ENCODE measurements around the gene ZNF841.

The ZNF841 gene

GRCh38 chr19:52095172-52096014, at the start of gene ZNF841:
TSS of gene ZNF841 (minus strand) at chr19:52095765. CDS start at chr19:52084801, 10,964 bp downstream.
- Mint-ChIP-seq H3K4me3 (peak within 1 kb of the TSS; percentile 96), H3K36me3 (peaks cover 49% of the 10 kb centered on the region), H3K4me1 (peaks cover 37% of the 10 kb centered on the region), H3K27ac (peak within 1 kb of the TSS; percentile 99), H3K9me3 (peaks cover 26% of the 10 kb centered on the region)
- peak; percentile 75 to 92 for DNase-seq (ENCODE audit: low spot score in 2 of 2)
- ATAC-seq = peak; percentile 98

- no peak for ATAC-seq
- no peaks in the 10 kb centered on the region for H3K9me3 Mint-ChIP-seq
- no peak overlapping the region for H3K27ac Mint-ChIP-seq
- DNase-seq (ENCODE audit: low spot score in 2 of 2) = no peak
- peaks cover 6% of the 10 kb centered on the region for H3K36me3 Mint-ChIP-seq
- H3K4me3 Mint-ChIP-seq = no peak overlapping the region
- H3K4me1 Mint-ChIP-seq = peaks cover 22% of the 10 kb centered on the region
Observed at GRCh38 chr19:52142001-52142595, 46.5 kb upstream of the ZNF841 start.

- H3K36me3 Mint-ChIP-seq = peaks cover 6% of the 10 kb centered on the region
- DNase-seq (ENCODE audit: low spot score in 2 of 2) = no peak
- H3K27ac Mint-ChIP-seq = peak overlapping the region; percentile 40
- H3K9me3 Mint-ChIP-seq = no peaks in the 10 kb centered on the region
- no peak for ATAC-seq
- H3K4me1 Mint-ChIP-seq = peaks cover 22% of the 10 kb centered on the region
- H3K4me3 Mint-ChIP-seq = no peak overlapping the region
Observed at GRCh38 chr19:52141203-52141602, 45.6 kb upstream of the ZNF841 start.

DNA sequence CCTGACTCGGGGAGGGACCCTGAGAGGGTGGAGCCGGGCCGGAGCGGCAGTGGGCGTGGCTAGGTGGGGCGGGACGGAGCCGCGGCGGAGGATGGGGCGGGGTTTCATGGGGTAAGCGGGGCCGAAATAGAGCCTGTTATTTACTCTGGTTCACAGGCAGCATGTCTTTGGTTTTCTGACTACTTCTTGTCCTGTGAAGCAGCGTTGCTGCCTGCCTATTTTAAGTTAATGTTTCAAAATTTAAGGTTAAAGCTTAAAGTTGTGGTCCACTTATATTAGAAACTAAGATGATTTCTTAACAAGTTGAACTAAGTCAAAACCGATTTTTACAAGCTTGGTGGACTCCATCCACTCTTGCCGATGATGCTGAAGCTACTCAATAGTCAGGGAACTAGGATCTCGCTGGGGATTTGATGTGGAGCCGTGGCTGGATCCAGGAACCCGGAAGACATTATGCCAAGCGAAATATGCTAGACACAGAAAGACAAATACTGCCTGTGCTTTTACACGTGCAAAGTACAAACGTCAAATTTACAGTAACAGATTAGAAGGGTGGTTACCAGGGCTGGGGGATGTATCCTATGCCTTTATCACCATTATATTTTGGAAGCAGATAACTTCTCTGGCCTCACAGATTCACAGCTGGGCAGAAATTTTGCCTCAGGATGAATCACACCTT, 44.6 kb upstream of the ZNF841 start:
- Mint-ChIP-seq H3K4me3 (peak overlapping the region; percentile 98), H3K36me3 (peaks cover 6% of the 10 kb centered on the region), H3K27ac (peak overlapping the region; percentile 95), H3K4me1 (peaks cover 26% of the 10 kb centered on the region), H3K9me3 (no peaks in the 10 kb centered on the region)
- DNase-seq (ENCODE audit: low spot score in 2 of 2) (peak in 1 of 2 donors; percentile 97), ATAC-seq (peak; percentile 96)

- Mint-ChIP-seq H3K27ac (peak within 1 kb of the TSS; percentile 95), H3K4me1 (peaks cover 30% of the 10 kb centered on the region), H3K36me3 (peaks cover 6% of the 10 kb centered on the region), H3K4me3 (peak within 1 kb of the TSS; percentile 98), H3K9me3 (no peaks in the 10 kb centered on the region)
- DNase-seq (ENCODE audit: low spot score in 2 of 2) (peak; percentile 67 to 98), ATAC-seq (peak; percentile 93)
Observed at GRCh38 chr19:52139252-52140031, 43.9 kb upstream of the ZNF841 start, which contains the start of gene ZNF616. TSS of gene ZNF616 (minus strand) at chr19:52139938. CDS start at chr19:52130512, 9,426 bp downstream.

GRCh38 chr19:52138983-52139251, 43.4 kb upstream of the ZNF841 start:
- no peak for ATAC-seq
- peak overlapping the region; percentile 95 for H3K27ac Mint-ChIP-seq
- peaks cover 30% of the 10 kb centered on the region for H3K4me1 Mint-ChIP-seq
- peak overlapping the region; percentile 98 for H3K4me3 Mint-ChIP-seq
- no peak for DNase-seq (ENCODE audit: low spot score in 2 of 2)
- H3K36me3 Mint-ChIP-seq = peaks cover 6% of the 10 kb centered on the region
- H3K9me3 Mint-ChIP-seq = no peaks in the 10 kb centered on the region

DNA sequence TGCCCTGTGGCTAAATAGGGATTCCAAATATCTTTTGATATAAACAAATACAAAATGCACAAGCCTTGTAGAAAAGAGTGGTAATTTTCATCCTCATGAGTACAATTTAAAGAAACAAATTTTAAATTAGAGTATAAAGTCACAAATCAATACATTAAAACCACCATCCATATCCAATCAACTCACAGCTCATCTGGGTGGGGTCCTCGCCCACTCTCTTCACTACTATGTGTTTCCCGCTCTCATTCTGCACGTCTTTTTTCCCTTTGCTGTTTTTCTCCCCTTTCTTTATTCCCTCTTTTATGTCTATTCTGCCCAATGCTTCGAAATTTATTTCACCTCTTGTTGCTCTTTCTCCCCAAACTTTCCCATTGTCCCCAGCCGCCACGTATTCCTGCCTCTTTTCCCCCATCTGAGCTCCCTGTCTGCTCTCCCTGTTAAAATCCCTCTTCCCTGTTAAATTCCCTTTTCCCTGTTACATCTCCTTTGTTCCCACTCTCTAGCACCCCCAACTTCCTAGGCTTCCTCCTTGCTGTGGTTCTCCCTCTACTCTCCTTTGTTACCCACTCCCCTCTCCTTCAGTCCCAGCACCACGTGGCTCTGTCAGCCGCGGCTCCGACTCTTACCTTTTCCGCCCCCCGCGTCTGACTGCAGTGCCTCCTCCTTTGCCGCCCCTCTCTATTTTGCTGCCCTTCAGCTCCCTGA, 42.9 kb upstream of the ZNF841 start:
- DNase-seq (ENCODE audit: low spot score in 2 of 2) (peak in 1 of 2 donors; percentile 55), ATAC-seq (no peak)
- Mint-ChIP-seq H3K36me3 (peaks cover 6% of the 10 kb centered on the region), H3K9me3 (no peaks in the 10 kb centered on the region), H3K27ac (peak overlapping the region; percentile 95), H3K4me3 (peak overlapping the region; percentile 98), H3K4me1 (peaks cover 30% of the 10 kb centered on the region)

- Mint-ChIP-seq H3K4me3 (no peak overlapping the region), H3K36me3 (peaks cover 86% of the 10 kb centered on the region), H3K4me1 (no peaks in the 10 kb centered on the region), H3K9me3 (peaks cover 39% of the 10 kb centered on the region), H3K27ac (no peak overlapping the region)
- DNase-seq (ENCODE audit: low spot score in 2 of 2) (no peak), ATAC-seq (no peak)
Observed at GRCh38 chr19:52120286-52120685, 24.7 kb upstream of the ZNF841 start.

DNA sequence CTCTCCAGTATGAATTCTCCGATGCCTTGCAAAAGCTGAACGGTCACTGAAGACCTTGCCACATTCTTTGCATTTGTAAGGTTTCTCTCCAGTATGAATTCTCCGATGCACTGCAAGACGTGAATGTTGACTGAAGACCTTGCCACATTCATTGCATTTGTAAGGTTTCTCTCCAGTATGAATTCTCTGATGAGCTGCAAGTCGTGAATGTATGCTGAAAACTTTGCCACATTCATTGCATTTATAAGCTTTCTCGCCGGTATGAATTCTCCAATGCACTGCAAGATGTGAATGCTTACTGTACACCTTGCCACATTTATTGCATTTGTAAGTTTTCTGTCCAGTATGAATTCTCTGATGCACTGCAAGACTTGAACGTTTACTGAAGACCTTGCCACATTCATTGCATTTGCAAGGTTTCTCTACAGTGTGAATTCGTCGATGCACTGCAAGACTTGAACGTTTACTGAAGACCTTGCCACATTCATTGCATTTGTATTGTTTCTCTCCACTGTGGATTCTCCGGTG, 20.0 kb upstream of the ZNF841 start:
- ATAC-seq (no peak), DNase-seq (ENCODE audit: low spot score in 2 of 2) (no peak)
- Mint-ChIP-seq H3K27ac (no peak overlapping the region), H3K4me3 (no peak overlapping the region), H3K36me3 (peaks cover 40% of the 10 kb centered on the region), H3K9me3 (peaks cover 58% of the 10 kb centered on the region), H3K4me1 (no peaks in the 10 kb centered on the region)

GRCh38 chr19:52114691-52115090, 19.1 kb upstream of the ZNF841 start:
- ATAC-seq (no peak), DNase-seq (ENCODE audit: low spot score in 2 of 2) (no peak)
- no peak overlapping the region for H3K4me3 Mint-ChIP-seq
- no peak overlapping the region for H3K27ac Mint-ChIP-seq
- H3K9me3 Mint-ChIP-seq = peaks cover 52% of the 10 kb centered on the region
- H3K4me1 Mint-ChIP-seq = no peaks in the 10 kb centered on the region
- H3K36me3 Mint-ChIP-seq = peaks cover 31% of the 10 kb centered on the region

- H3K36me3 Mint-ChIP-seq = peaks cover 13% of the 10 kb centered on the region
- no peak for ATAC-seq
- peaks cover 47% of the 10 kb centered on the region for H3K9me3 Mint-ChIP-seq
Observed at GRCh38 chr19:52112624-52113023, 17.1 kb upstream of the ZNF841 start.

DNA sequence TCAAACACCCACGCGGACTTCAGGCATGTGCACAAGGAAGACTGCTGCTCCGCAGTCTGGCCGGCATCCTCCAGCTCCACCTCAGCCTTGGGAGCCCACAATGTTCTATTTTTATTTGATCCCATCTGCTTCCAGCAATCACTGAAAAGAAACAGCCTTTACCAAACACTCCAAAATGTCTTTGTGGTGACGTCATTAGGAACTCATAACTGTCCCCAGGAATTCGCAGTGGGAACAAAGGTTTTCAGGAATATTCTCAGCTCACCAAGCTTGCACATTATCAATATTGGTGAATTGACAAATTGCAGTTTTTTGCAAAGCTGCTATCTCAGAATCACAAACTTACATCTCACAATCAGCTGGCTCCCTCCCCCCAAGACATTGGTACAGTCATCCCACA, 15.2 kb upstream of the ZNF841 start:
- no peak overlapping the region for H3K4me3 Mint-ChIP-seq
- DNase-seq (ENCODE audit: low spot score in 2 of 2) (no peak), ATAC-seq (no peak)
- no peak overlapping the region for H3K27ac Mint-ChIP-seq
- peaks cover 47% of the 10 kb centered on the region for H3K9me3 Mint-ChIP-seq
- no peaks in the 10 kb centered on the region for H3K36me3 Mint-ChIP-seq
- H3K4me1 Mint-ChIP-seq = no peaks in the 10 kb centered on the region

More at GRCh38 chr19:52112624-52113023, 17.1 kb upstream of the ZNF841 start:
- Mint-ChIP-seq H3K4me3 (no peak overlapping the region), H3K27ac (no peak overlapping the region), H3K4me1 (no peaks in the 10 kb centered on the region)
- no peak for DNase-seq (ENCODE audit: low spot score in 2 of 2)

GRCh38 chr19:52102782-52103181, 7.2 kb upstream of the ZNF841 start:
- DNase-seq (ENCODE audit: low spot score in 2 of 2) (no peak), ATAC-seq (no peak)
- H3K4me1 Mint-ChIP-seq = no peaks in the 10 kb centered on the region
- no peaks in the 10 kb centered on the region for H3K36me3 Mint-ChIP-seq
- H3K9me3 Mint-ChIP-seq = peaks cover 18% of the 10 kb centered on the region
- H3K27ac Mint-ChIP-seq = no peak overlapping the region
- H3K4me3 Mint-ChIP-seq = no peak overlapping the region

- ATAC-seq (no peak), DNase-seq (ENCODE audit: low spot score in 2 of 2) (no peak)
- no peak overlapping the region for H3K27ac Mint-ChIP-seq
- H3K4me1 Mint-ChIP-seq = no peaks in the 10 kb centered on the region
- H3K9me3 Mint-ChIP-seq = peaks cover 12% of the 10 kb centered on the region
- H3K36me3 Mint-ChIP-seq = no peaks in the 10 kb centered on the region
- no peak overlapping the region for H3K4me3 Mint-ChIP-seq
Observed at GRCh38 chr19:52101866-52102562, 6.4 kb upstream of the ZNF841 start.

Measured in stimulated activated effector memory CD8-positive, alpha-beta T cell treated with anti-CD3 and anti-CD28 coated beads, Interleukin-12 subunit alpha, Interleukin-12 subunit beta, amount 100 ng/mL, for 72 hours (primary cell).